Measurements from ENCODE around the gene CDC34.

GRCh38 chr19:496986-497385, 34.6 kb upstream of the CDC34 start:
- TF ChIP-seq, protein P1, sequence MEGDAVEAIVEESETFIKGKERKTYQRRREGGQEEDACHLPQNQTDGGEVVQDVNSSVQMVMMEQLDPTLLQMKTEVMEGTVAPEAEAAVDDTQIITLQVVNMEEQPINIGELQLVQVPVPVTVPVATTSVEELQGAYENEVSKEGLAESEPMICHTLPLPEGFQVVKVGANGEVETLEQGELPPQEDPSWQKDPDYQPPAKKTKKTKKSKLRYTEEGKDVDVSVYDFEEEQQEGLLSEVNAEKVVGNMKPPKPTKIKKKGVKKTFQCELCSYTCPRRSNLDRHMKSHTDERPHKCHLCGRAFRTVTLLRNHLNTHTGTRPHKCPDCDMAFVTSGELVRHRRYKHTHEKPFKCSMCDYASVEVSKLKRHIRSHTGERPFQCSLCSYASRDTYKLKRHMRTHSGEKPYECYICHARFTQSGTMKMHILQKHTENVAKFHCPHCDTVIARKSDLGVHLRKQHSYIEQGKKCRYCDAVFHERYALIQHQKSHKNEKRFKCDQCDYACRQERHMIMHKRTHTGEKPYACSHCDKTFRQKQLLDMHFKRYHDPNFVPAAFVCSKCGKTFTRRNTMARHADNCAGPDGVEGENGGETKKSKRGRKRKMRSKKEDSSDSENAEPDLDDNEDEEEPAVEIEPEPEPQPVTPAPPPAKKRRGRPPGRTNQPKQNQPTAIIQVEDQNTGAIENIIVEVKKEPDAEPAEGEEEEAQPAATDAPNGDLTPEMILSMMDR (conservative IDR thresholded peaks at IDR 0.05; ENCODE audit: low read depth, low read length) = no peak
- TF ChIP-seq EZH2 (IDR thresholded peaks at IDR 0.05; ENCODE audit: borderline replicate concordance, low read depth, low read length, poor library complexity, severe bottlenecking) = no peak

All from A673 (cell line).